MCF 10A (cell line): ENCODE results near the gene COX4I2. TPM values are rescaled to one million over a fixed set of nuclear protein-coding genes. Genes with fewer than 3 reads are reported as not detected.

ENCODE experiments used
- BruUV-seq: library from RNA; stranded (reverse); fragments of 400-500 nt; replicated peaks from 2 replicates; lab custom pipeline; 2021; lab: Mats Ljungman, UMichigan
- CTCF ChIA-PET: fragments of 300-600 bp; sonication (Branson Sonifier 250); formaldehyde crosslinking; extraction: SDS; loops from one replicate; lab custom pipeline; 2021; ENCODE audit warnings: antibody characterized with exemption, inconsistent platforms; lab: Yijun Ruan, JAX
- POLR2A ChIA-PET: fragments of 300-600, 350-650 bp; sonication (Branson Sonifier 250); formaldehyde crosslinking; extraction: SDS; loops from one replicate; lab custom pipeline; 2020; ENCODE audit warnings: antibody characterized with exemption, inconsistent platforms; lab: Yijun Ruan, JAX
- DNase-seq: peaks from one replicate; pipeline ENCODE4 v3.0.0-alpha.2; 2018; ENCODE audit not compliant: unreplicated experiment
- H3K27ac Mint-ChIP-seq: one replicate; pipeline ENCODE4 v1.8.0; 2022; ENCODE audit warnings: mild to moderate bottlenecking, low read depth, mixed read lengths; ENCODE audit not compliant: unreplicated experiment
- H3K27me3 Mint-ChIP-seq: one replicate; pipeline ENCODE4 v1.8.0; 2022; ENCODE audit warnings: mixed read lengths; ENCODE audit not compliant: insufficient read depth, unreplicated experiment
- H3K36me3 Mint-ChIP-seq: one replicate; pipeline ENCODE4 v1.8.0; 2022; ENCODE audit warnings: mild to moderate bottlenecking, moderate library complexity, mixed read lengths; ENCODE audit not compliant: insufficient read depth, unreplicated experiment
- H3K4me1 Mint-ChIP-seq: one replicate; pipeline ENCODE4 v1.8.0; 2022; ENCODE audit warnings: mixed read lengths; ENCODE audit not compliant: insufficient read depth, unreplicated experiment
- H3K4me3 Mint-ChIP-seq: one replicate; pipeline ENCODE4 v1.8.0; 2022; ENCODE audit warnings: mild to moderate bottlenecking, moderate library complexity, mixed read lengths; ENCODE audit not compliant: unreplicated experiment
- H3K9me3 Mint-ChIP-seq: one replicate; pipeline ENCODE4 v1.8.0; 2022; ENCODE audit warnings: mixed read lengths; ENCODE audit not compliant: unreplicated experiment
- intact Hi-C: fragments of 100-400 bp; cut with micrococcal nuclease; formaldehyde crosslinking; loops from 2 replicates; pipeline ENCODE4 v1.14.1; 2022
- total RNA-seq: library from RNA; stranded (reverse); gene quantifications from 2 replicates; pipeline ENCODE4 v1.2.3, GENCODE V29; 2022
- TF ChIP-seq, protein P1 (sequence below): fragments of 200-600 bp; IDR thresholded peaks from one replicate; pipeline ENCODE4 v1.8.0; 2022; ENCODE audit warnings: antibody characterized with exemption, mild to moderate bottlenecking; ENCODE audit not compliant: unreplicated experiment

Gene COX4I2
- total RNA-seq, 1 experiment from 2014 or later, result not detected

DNA sequence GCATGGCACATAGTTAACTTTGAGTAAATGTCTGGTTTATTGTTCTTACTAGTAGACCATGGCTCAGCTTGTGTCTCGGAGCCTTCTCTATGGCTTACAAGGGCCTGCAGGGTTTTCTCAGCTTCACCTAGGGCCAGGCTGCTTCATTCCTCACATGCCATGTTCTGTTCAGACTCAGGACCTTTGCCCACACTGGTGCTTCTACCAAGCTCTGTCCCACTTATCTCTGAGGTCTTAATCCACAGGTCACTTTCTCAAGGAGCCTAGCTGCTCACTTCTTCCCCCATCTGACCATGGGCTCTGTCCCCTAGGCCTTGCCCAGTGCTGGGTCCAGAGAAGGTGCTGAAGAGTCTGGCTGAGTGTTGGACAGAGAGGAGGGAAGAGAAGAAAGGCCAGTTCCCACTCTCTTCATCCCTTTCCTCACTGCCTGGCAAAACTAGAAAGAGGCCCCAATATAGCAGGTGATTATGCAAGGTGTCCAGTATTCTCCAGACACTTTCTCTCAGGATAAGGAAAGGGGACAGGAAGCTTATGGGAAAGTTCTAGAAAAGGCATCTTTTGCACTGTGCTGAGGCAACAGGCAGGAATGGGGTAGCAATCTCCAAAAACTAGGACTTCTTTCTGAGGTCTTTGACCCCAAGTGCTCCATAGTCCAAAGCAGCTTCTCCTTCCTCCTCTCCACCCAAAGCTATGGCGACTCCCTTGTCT, 40.0 kb downstream of the COX4I2 start:
- TF ChIP-seq, protein P1, sequence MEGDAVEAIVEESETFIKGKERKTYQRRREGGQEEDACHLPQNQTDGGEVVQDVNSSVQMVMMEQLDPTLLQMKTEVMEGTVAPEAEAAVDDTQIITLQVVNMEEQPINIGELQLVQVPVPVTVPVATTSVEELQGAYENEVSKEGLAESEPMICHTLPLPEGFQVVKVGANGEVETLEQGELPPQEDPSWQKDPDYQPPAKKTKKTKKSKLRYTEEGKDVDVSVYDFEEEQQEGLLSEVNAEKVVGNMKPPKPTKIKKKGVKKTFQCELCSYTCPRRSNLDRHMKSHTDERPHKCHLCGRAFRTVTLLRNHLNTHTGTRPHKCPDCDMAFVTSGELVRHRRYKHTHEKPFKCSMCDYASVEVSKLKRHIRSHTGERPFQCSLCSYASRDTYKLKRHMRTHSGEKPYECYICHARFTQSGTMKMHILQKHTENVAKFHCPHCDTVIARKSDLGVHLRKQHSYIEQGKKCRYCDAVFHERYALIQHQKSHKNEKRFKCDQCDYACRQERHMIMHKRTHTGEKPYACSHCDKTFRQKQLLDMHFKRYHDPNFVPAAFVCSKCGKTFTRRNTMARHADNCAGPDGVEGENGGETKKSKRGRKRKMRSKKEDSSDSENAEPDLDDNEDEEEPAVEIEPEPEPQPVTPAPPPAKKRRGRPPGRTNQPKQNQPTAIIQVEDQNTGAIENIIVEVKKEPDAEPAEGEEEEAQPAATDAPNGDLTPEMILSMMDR, result no peak
- Mint-ChIP-seq H3K9me3 (no peaks in the 10 kb centered on the region), H3K27ac (peak overlapping the region; percentile 66), H3K27me3 (no peaks in the 10 kb centered on the region), H3K4me1 (peaks cover 62% of the 10 kb centered on the region), H3K36me3 (peaks cover 73% of the 10 kb centered on the region), H3K4me3 (no peak overlapping the region)
- intact Hi-C loops, result loop anchor here (5.0 kb wide), 1 partner anchor 45 kb away; the partner anchor contains the start of gene BCL2L1
- DNase-seq, result no peak
- no TSS peak for BruUV-seq
- POLR2A ChIA-PET, result interaction anchor here (0.5 to 7.9 kb wide), 12 partner anchors 18 to 65 kb away, joined by 3 to 94 read pairs (median 10); partner anchors contain the start of genes BCL2L1 and TPX2
- CTCF ChIA-PET, result interaction anchor here (0.7 to 13.5 kb wide), 7 partner anchors 15 to 115 kb away, joined by 3 to 174 read pairs (median 4); partner anchors contain the start of gene BCL2L1

DNA sequence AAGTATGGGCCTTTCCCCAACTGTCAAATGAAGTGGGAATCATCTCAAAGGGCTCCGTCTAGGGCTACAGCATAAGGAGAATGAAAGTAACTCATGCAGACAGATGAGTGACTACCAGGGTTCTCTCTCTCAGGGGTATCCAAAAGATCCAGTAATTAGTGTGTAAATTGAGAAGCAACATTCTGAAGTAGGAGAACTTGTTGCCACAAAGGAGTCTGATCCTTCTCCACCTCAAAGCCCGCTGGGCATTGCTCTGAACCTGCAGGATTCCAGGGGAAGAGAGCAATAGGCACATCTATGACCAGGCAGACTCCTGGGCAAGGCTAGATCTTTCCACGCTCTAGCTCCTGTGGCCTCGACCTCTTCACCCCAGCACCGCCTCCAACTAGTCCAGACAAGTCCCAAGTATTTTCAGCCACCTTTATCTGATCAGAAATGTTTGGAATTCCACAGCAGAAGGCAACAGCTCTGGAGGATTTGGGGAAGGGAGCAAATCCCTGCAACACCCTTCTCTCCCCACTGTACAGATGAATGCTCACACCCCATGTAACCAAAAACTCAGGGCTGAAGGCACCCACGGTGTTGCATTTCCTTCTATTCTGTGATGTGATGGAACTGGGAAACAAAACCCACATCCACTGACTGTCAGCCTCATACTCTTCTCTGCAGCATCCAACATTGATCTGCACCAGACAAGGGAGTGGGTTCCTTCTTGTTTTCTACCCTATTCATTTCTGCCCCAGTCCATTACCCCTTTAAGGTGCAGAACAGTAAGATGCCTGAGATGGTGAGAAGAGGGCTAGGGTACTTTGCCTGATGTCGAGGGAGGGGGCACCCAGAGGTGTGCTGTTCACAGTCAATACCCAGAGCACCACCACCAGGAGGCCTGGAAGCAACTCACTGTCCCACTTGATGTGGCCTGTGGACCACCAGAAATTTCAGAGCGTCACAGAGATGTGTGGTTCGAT, 41.0 kb downstream of the COX4I2 start:
- Mint-ChIP-seq H3K4me3 (peak overlapping the region; percentile 1), H3K4me1 (peaks cover 68% of the 10 kb centered on the region)

DNA sequence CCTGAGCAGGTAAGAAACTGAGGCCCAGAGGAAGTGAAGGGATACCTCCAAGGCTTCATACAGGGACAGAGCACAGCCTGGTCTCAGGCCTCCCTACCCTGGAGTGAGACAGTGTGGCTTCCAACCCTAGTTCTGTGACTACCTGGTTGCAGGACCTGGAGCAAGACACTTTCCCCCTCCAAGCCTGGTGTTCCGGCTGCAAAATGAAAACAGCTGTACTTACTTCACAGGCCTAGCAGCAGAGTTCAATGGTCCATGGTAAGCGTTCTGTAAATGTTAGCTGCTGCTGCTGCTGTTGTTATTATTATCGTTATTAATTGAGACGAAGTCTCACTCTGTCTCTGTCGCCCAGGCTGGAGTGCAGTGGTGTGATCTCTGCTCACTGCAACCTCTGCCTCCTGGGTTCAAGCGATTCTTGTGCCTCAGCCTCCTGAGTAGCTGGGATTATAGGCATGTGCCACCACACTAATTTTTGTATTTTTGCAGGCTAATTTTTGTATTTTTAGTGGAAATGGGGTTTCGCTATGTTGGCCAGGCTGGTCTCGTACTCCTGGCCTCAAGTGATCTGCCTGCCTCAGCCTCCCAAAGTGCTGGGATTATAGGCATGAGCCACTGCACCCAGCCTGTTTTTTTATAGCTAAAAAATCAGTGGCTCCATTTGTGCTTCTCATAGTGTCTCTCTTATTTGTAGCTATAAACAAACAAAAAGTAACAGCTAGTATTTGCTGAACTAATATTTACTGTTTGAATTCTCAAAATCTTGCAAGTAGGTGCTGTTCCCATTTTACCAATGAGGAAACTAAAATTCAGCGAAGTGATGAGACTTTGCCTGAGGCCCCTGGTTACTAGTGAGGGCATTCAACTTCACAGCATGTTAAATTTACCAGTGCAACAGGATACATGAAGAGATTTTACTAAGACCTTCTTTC, 41.9 kb downstream of the COX4I2 start:
- Mint-ChIP-seq H3K36me3 (peaks cover 61% of the 10 kb centered on the region), H3K9me3 (no peaks in the 10 kb centered on the region), H3K4me1 (peaks cover 67% of the 10 kb centered on the region), H3K27me3 (no peaks in the 10 kb centered on the region), H3K4me3 (peak overlapping the region; percentile 1), H3K27ac (peak overlapping the region; percentile 66)
- TF ChIP-seq, protein P1, result no peak
- CTCF ChIA-PET, result interaction anchor here (0.6 to 13.5 kb wide), 11 partner anchors 13 to 167 kb away, joined by 3 to 174 read pairs (median 4); partner anchors contain the start of gene BCL2L1
- no peak for DNase-seq
- POLR2A ChIA-PET, result interaction anchor here (0.6 to 7.9 kb wide), 10 partner anchors 10 to 667 kb away, joined by 3 to 94 read pairs (median 10); partner anchors contain the start of genes BCL2L1 and TPX2
- no TSS peak for BruUV-seq
- intact Hi-C loops, result loop anchor here (5.0 kb wide), 1 partner anchor 43 kb away; the partner anchor contains the start of gene BCL2L1

More for the DNA sequence above, 41.0 kb downstream of the COX4I2 start:
- DNase-seq, result peak; percentile 43
- POLR2A ChIA-PET, result interaction anchor here (0.7 to 7.9 kb wide), 14 partner anchors 13 to 61 kb away, joined by 3 to 94 read pairs (median 10); partner anchors contain the start of genes BCL2L1 and TPX2
- Mint-ChIP-seq H3K36me3 (peaks cover 66% of the 10 kb centered on the region), H3K27ac (peak overlapping the region; percentile 66), H3K9me3 (no peaks in the 10 kb centered on the region), H3K27me3 (no peaks in the 10 kb centered on the region)
- CTCF ChIA-PET, result interaction anchor here (0.7 to 13.5 kb wide), 8 partner anchors 14 to 54 kb away, joined by 3 to 174 read pairs (median 4); partner anchors contain the start of gene BCL2L1
- BruUV-seq, result no TSS peak
- intact Hi-C loops, result loop anchor here (5.0 kb wide), 1 partner anchor 44 kb away; the partner anchor contains the start of gene BCL2L1
- TF ChIP-seq, protein P1, result no peak
